GM18511 (cell line): Measurements from ENCODE around the gene NOS1.
"Not testable (repeated sequence)": the region's sequence is repeated elsewhere in the genome, so short reads cannot be mapped to it uniquely, and the experiment has no call there.

Source experiments
- ATAC-seq: cut with Tn5 transposase; IDR thresholded peaks from one replicate; pipeline ENCODE4 v1.9.1; 2021; ENCODE audit warnings: mild to moderate bottlenecking, moderate library complexity; ENCODE audit not compliant: unreplicated experiment

NOS1 gene

DNA sequence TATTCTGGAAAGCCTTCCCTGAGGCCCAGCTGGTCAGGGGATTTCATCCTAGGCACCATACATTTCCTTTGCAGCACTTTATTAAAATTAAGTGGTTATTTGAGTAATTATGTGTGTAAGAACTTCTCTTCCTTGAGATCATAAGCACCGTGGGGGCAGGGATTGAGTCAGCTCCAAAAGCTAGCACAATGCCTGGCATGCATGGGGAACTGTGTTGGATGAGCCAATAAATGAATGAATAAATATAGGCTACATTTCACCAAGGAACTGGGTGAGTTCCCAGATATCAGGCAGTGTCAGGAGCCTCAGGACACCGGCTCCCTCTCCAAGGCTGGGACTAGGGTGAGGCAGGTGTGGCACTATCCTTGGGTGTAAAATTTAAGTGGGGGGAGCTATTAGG, 88.3 kb downstream of the NOS1 start:
- no peak for ATAC-seq

DNA sequence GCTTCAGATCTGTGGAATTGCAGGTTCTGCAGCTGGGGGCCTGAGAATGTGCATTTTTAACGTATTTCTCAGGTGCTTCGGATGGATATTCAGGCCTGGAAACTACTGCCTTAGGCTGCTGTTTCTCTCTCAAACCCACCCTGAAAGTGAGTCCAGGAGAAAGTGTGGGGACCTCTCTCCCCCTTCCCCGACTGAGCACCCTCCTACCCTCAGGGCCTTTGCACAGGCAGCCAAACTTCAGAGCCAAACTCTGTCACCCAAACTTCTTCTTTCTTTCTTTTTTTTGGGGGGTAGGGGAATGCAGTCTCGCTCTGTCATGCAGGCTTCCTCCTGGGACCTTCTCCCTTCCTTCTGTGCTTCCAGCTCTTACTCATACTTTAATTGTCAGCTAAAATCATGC, 88.7 kb downstream of the NOS1 start:
- ATAC-seq = no peak

DNA sequence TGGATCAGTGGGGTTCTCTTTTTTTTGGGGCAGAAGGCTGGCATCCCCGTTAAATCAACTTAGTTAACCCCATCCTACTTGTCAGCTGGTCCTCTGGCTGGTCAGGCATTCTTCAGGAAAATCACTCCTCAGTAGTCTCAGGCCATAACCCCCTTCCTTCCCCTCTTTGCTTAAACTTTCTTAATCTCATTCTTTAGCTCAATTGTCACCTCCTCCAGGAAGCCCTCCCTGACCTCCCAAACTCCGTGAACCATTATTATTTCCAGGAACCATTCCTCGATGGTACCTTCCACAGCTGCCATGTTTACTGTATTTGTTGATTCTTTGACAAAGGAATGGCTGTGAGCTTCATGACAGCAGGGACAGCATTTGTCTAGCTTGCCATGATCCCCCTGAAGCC, 98.7 kb downstream of the NOS1 start:
- ATAC-seq = no peak

DNA sequence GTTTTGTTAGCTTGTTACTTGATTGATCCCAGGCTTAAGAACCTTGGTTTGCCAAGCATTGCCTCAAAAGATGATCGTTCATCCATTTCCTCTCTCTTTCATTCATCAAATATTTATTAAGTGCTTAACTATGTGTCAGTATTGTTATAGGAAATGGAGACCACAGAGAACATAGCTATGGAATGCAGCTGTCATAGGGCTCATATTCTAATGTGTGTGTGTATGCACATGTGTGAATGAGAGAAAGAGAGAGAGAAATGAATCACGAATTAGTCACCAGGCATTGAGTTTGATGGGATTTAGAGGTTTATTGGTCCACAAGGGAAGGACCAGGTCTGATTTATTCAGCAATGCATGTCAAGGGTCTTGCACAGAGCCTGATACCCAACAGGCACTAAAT, 100.2 kb downstream of the NOS1 start:
- no peak for ATAC-seq

DNA sequence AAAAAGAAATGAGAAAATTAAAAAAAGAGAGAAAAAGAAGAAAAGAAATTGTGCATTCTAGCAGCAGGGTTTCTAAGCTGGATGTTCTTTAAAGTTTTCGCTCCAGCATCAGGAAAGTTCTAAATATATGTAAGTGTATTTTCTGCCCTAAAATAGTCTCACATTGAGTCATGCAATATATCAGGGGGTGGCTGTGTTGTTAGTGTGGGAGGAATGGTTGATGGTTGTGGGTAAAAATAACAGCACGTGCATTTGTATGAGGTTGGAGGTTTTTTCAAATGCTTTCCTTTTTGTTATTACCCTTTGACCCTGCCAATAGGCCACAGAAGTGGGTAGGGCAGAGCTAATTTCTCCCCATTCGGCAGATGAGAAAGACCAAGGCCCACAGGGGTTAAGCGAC, 106.0 kb downstream of the NOS1 start:
- ATAC-seq = no peak

DNA sequence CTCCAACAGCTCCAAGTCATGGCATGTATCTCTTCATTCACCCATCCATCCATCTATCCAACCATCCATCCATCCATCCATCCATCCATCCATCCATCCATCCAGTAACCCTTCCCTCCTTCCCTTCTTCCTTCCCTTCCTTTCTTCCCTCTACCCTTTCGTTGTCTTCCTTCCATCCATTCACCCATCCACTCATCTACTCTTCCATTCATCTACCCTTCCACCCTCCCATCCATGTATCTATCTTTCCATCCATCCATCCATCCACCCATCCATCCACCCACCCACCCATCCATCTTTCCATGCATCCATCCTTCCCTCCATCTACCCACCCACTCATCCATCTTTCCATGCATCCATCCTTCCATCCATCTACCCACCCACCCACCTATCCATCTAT, 117.9 kb downstream of the NOS1 start:
- no peak for ATAC-seq

DNA sequence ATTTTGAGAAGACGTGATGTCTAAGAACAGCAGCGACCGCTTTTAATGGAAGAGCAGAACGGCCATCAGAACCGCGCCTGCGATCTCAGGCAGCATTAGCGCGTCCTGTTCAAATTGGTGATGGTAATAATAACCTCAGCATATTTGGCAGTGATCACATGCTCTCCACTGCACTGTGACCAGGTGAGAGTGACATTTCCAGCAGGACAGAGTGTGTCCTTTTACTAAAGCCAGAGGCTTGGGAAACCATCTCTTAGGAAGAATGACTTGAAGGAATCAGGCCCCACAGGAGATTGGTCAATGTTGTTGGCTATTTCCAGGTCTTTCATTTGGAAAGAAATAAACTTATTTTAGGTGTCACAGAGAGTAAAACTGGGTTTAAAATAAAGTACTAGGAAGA, 119.7 kb downstream of the NOS1 start:
- ATAC-seq = no peak

DNA sequence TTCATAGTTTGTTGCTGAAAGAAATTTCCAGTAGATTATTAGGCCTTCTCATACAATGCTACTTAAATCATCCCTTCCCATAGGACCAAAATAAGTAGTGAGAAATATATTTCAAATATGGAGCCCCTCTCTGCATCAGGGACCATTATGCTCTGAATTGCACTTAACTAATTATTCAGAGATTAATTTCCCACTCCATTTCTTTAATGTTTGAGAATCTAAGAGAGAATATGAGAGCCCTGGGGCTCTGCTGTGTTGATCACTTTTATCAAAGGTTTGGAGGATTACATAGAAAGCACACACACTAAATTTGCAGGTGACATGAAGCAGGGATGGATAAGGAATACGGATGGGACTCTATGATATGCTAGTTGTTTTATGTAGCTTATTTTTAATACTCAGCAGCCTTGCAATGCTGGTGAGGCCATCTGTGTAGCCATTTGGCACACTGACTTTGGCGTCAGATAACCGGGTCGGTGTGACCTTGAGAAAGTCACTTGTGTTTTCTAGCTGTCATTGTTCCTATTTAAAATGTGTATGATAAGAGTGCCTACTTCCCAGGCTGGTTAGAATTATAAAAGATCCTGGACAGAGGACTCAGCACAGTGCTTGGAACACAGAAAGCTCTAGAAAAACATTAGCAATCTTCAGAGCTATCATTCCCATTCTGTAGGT, 121.2 kb downstream of the NOS1 start:
- no peak for ATAC-seq

DNA sequence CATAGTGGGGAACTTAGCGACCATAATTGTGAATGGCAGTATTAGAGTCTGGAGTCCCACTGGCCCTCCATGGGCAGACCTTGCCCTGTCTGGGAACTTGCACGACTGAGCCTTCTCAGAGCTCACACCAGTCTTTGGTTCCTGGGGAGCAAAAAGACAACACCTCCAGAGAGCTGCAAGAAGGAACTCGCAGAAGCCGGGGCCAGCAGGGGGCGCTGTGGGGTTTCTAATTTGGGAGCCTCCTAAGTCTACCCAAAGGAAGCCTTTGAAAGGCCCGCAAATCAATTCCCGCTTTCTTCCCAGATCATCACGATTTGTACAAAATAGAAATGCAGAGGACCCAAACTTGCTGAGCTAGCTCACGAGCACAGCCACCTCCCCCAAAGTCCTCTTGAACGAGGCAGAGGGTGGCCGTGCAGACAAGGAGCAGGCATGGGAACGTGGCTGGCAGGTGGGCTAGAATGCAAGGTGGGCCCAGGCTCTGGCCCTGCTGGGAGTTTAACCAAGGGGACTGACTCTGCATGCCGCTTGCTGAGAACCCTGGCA, 124.9 kb downstream of the NOS1 start:
- ATAC-seq = no peak

DNA sequence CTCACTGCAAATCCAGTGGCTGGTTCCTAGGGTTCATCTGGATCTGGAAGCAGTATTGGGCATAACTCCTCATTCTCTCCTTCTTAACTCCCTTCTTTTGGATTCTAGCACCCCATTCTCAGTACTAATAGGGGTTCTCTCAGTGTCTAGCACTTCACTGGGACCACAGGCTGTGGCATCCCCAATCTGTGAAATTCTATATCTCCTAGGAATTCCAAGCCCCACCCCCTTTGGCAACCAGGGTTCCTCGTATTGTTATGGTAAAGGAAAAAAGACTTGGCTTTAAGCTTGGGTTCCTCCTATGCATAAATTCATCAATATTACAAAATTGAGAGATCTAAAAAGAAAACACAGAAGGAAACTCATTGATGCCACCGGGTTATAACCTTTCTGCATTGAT, 126.2 kb downstream of the NOS1 start:
- no peak for ATAC-seq

DNA sequence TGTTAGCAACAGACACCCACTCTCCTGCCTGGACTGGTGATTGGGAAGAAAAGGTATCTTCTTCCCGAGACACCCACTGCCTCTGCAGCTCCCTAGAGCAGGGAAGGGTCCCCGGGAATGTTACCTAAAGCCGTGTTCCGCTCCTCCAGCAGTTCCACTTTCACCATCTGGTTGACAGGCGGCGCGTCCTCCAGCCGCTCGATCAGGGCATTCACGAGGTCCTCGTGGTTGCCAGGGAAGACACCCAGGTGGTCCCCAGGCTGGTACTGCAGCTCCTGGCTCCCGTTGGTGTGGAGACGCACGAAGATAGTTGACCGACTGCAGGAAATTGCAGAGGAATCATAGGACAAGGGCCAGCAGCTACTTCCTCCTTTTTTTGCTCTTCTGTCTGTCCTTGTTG, 127.0 kb downstream of the NOS1 start:
- no peak for ATAC-seq

DNA sequence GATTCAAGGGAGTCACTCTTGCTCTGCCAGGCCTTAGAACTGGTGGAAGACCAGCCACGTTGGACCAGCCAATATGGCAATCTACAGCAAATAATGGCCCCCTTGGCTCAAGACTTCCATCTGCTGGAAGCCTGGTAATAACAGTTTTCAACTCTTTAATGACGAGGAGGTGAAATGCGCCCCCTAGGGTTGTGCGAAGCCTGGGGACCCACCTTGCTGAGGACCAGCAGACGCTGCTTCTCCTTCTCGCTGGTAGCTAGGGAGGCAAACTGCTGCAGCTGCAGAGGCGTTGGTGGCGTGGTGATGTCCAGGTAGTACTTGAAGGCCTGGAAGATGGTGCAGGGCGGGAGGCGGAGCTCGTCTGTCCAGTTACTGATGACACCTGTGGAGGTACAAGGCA, 129.7 kb downstream of the NOS1 start:
- no peak for ATAC-seq

DNA sequence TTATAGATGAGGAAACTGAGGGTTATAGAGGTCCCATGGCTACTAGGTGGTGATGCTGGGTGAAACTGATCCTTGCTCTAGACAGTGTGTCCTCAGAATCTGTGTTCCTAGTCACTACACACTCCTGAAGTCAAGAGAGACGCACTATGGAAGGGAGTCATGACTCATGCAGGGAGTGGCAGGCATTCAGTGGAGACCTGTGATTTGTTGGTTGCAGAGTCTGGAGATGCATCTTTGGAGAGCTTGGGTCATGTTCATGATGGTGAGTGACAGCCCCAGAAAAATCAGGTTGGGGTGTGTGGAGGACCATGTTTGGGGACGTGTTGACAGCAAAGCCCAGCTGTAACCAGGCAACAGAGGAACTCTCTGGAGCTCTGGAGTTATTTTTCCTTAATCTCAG, 133.2 kb downstream of the NOS1 start:
- no peak for ATAC-seq

DNA sequence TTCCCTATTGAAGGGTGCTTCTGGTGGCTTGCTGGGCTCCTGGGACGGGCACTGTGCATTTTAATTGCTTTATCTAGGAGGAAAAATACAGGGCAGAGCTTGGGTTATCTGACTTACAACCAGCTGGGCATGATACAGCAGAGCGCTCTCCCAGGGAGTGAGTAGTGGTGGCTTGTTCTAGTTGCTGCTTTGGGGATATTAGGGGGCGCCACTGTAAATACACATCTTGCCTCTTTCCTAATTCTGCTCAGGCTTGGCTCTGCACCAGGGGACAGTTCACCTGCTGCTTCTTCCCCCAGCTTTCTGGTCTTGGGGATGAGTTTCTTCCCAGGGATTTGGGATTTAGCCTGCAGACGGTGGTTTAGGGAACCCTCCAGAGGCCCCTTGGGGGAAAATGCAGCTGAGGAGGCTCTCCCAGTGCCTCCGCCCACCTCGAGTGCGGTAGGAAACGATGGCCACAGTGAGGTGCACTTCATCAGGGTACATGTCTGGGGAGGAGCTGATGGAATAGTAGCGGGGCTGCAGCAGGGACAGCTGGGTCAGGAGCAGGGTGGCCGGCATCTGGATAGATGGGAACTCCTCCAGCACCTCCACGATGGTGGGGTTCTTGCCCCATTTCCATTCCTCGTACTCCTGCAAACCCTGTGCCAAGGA, 134.3 kb downstream of the NOS1 start:
- ATAC-seq = no peak

DNA sequence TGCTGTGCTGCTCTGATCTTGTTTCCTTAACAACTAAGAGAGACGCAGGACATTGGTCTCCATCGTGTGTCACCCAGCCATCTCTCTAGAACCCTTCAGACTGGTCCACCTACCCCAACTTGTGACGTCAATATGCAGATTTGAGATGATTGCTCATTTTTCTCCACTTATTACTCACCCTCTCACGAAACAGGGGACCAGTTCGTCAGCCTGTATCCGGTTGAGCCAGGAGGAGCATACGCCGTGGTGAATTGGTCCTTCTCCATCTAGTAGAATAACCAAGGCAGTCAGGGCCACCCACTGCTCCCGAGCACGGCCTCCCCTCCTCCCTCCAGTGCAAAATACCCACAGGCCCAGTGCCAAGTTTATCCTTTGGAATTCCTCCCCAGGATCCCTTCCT, 134.9 kb downstream of the NOS1 start:
- ATAC-seq = no peak

DNA sequence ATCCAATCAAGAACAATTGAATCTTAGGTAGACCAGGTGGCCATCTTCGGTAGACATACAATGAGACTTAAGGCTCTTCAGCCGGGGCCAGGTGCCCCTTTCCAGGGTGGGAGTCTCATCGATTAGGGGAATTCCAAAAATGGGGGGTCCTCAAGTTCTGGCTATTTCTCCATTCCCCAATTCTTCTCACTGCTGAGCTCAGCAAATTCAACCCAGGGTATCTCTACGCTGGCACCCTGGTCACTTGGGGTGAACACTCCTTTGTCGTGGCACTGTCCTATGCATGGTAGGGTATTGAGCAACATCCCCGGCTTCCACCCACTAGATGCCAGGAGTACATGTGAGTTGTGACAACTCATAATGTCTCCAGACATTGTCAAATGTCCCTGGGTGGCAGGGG, 136.2 kb downstream of the NOS1 start:
- no peak for ATAC-seq

DNA sequence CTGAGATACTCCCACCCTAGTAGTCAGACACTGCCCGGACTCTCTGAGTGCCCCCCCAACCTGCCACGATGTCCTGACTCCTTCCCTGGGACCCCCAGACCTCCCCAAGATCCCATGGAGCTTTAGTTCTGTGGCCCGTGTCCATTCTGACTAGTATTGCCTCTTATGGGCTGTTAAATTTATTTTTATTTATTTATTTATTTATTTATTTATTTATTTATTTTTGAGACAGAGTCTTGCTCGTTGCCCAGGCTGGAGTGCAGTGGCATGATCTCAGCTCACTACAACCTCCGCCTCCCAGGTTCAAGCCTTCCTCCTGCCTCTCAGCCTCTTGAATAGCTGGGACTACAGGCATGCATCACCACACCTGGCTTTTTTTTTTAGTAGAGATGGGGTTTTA, 140.5 kb downstream of the NOS1 start:
- not testable (repeated sequence) for ATAC-seq

DNA sequence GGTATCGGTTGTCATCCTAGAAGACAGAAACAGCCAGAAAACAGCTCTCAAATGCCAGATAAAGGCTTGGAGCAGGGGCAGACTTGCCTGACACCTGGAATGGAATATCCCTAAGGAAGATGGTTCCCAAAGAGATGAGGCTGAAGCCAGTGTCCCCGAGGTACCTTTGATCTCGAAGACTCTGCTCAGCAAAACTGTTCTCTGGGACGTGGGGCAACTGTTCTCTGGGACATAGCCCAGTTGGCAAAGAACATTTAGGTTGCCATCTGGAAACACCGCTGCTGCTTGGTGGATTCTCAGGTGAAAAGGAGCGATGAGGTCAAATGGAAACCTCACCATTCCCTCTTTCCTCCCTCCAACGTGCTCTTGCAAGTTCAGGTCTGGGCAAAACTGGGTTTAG, 143.3 kb downstream of the NOS1 start:
- ATAC-seq = no peak

DNA sequence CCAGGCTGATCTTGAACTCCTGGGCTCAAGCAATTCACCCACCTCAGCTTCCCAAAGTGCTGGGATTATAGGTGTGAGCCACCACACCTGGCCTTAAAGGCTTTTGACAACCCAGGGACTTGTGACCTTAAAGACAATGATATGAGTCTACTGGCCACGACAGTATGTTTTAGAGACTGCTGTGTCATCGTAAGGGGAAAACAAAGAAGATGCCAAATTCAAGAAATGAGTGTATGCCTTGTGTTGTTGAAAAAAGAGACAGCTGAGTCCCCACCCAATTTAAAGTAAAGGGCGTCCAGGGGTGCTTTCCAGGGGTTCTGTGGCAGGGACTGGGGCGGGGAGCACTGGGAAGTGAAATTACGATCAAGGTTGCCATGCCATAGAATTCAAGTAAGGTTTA, 144.7 kb downstream of the NOS1 start:
- ATAC-seq = no peak

DNA sequence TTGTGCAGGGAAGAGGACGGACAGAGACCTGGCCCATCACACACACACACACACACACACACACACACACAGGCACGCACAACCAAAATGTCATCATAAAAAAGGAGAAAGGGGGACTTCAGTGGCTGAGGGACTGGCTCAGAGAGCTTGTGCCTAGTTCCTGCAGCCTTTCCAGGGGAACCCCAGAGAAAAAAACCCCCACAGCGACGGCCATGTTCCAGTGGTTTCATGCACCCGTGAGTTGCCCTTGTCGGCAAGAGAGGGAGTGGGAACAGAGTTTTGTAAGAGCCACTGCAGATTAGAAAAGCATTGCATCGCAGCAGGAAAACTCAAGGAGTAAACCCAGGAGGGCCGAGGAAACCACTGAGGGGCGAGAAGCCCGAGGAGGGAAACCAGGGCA, 146.6 kb downstream of the NOS1 start:
- no peak for ATAC-seq

DNA sequence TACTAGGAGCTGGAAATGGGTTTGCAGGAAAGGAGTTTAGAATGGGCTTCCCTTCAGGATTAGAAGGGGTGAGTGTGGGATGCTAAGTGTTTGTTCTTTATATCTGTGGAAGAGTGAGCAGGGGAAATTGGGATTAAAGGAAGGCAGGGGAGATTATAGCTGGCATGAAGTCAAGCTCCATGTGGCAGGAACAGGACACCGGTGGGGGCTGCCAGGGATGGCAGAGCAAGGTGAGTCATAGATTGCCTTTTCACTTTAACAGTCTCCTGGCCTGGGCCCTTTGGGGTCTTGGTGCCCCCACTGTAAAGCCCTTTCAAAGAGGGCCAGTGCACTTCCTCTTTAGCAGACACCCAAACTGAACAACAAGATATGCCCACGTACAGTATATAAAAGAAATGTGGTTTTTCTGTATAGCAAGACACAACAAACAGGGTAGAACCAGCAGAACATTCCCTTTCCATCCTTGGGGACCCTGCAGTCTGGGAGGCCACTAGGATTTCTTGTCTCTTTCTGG, 148.1 kb downstream of the NOS1 start:
- ATAC-seq = no peak

DNA sequence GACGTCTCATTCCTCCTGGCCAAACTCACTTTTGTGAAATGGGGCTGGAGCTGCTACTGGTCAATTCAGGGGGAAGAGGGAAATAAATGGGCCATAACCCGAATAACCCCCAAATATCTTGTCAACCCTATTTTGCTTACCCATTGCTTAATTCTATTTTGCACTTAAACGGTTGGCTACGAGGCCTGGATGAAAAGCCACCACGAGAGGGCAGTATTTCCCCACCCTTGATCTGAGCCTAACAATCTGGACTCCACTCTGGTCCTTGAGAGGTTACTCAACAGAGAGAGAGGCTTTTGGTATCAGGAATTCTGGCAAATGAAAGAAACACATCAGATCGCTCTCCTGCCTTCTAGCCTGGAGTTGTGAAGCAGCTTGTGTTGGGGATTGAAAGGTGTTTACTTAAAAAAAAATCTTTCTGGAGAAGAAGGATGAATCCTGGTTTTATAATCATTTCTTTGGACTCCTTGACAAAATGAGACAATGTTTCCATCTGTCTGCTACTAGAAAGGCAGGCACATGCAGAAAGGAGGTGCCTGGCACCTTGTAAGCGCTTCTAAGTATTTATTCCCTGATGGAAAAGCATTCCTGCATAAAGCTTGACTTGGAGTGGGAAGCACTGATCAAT, 148.7 kb downstream of the NOS1 start:
- ATAC-seq = no peak
